ENCODE results near the gene HELZ.

DNA sequence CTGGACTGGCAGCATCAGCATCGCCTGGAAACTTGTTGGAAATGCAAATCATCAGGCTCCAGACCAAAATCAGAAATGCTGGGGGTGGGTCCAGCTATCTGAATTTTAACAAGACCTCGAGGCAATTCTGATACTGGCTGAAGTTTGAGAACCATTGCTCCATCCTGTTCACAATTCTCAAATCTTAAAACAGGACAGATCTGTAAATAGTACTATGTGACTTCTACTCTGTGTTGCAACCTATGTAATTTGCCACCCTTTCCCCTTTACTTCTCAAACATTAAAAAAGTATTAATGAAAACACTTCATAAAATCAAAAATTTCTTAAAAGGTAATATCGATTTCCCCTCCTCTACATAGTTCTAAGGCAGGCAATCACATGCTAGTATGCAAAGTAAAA is 172.1 kb downstream of the HELZ start:
- TF ChIP-seq, protein P1, sequence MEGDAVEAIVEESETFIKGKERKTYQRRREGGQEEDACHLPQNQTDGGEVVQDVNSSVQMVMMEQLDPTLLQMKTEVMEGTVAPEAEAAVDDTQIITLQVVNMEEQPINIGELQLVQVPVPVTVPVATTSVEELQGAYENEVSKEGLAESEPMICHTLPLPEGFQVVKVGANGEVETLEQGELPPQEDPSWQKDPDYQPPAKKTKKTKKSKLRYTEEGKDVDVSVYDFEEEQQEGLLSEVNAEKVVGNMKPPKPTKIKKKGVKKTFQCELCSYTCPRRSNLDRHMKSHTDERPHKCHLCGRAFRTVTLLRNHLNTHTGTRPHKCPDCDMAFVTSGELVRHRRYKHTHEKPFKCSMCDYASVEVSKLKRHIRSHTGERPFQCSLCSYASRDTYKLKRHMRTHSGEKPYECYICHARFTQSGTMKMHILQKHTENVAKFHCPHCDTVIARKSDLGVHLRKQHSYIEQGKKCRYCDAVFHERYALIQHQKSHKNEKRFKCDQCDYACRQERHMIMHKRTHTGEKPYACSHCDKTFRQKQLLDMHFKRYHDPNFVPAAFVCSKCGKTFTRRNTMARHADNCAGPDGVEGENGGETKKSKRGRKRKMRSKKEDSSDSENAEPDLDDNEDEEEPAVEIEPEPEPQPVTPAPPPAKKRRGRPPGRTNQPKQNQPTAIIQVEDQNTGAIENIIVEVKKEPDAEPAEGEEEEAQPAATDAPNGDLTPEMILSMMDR (IDR thresholded peaks at IDR 0.05; ENCODE audit: control extremely low read depth in 1 of 3, insufficient read depth in 1 of 3, low read depth in 1 of 3, low read length in 3 of 3) = no peak
- TF ChIP-seq POLR2A (IDR thresholded peaks at IDR 0.05; ENCODE audit: control extremely low read depth in 1 of 2, low read depth in 2 of 2, low read length in 2 of 2) (no peak), CREB1 (IDR thresholded peaks at IDR 0.05) (no peak), EP300 (IDR thresholded peaks at IDR 0.05; ENCODE audit: borderline replicate concordance in 1 of 2, low read depth in 2 of 2, low read length in 2 of 2) (no peak), EZH2 (IDR thresholded peaks at IDR 0.05; ENCODE audit: low read depth, low read length, severe bottlenecking) (no peak), TEAD4 (IDR thresholded peaks at IDR 0.05; ENCODE audit: low read depth, low read length) (no peak), EGR1 (IDR thresholded peaks at IDR 0.05; ENCODE audit: borderline replicate concordance, low read depth, low read length) (no peak), SUZ12 (IDR thresholded peaks at IDR 0.05; ENCODE audit: low read length) (no peak), KDM1A (IDR thresholded peaks at IDR 0.05; ENCODE audit: borderline replicate concordance, low read length) (no peak), POLR2AphosphoS5 (IDR thresholded peaks at IDR 0.05; ENCODE audit: low read depth, low read length) (no peak), MAX (IDR thresholded peaks at IDR 0.05) (no peak)
